HepG2 (cell line): Measurements from ENCODE around the gene ZNF667.

Experiments
- BATF2 ChIP-seq: sonication (generic); formaldehyde crosslinking; IDR thresholded peaks from 2 replicates; pipeline ENCODE4 v1.8.0; 2022; ENCODE audit warnings: mild to moderate bottlenecking, missing genetic modification reagents, moderate library complexity
- CTCF ChIP-seq: sonication (generic); formaldehyde crosslinking; IDR thresholded peaks from 2 replicates; pipeline ENCODE4 v1.5.0; 2020; ENCODE audit warnings: mild to moderate bottlenecking, missing genetic modification reagents, moderate library complexity
- GABPA ChIP-seq, 2 experiments: IDR thresholded peaks; 2 replicates each; pipeline ENCODE4 v1.6.1; 2011 to 2016; ENCODE audit warnings: low read depth in 2 of 2, low read length in 1 of 2, missing biosample characterization in 1 of 2, missing genetic modification characterization in 1 of 2
- POLR2AphosphoS5 ChIP-seq: IDR thresholded peaks from 2 replicates; pipeline ENCODE4 v1.6.1; 2012; ENCODE audit warnings: low read depth, low read length
- RFX5 ChIP-seq: IDR thresholded peaks from 2 replicates; pipeline ENCODE4 v1.6.1; 2011; ENCODE audit warnings: low read depth, low read length, improper control_type of control experiment
- ZNF362 ChIP-seq: sonication (generic); formaldehyde crosslinking; IDR thresholded peaks from 2 replicates; pipeline ENCODE4 v1.4.0; 2020; ENCODE audit warnings: missing genetic modification reagents, mild to moderate bottlenecking, borderline replicate concordance

- TF ChIP-seq ZNF362 (no peak), CTCF (CRISPR knock-in tag) (no peak), POLR2AphosphoS5 (no peak), GABPA (IDR thresholded peaks at IDR 0.05; ENCODE audit: low read depth, low read length) (no peak), GABPA (CRISPR knock-in tag; IDR thresholded peaks at IDR 0.05; ENCODE audit: low read depth) (no peak), BATF2 (no peak), RFX5 (no peak)
Measured at GRCh38 chr19:56403261-56403660, 73.9 kb downstream of the ZNF667 start.
